COR-L47 (cell line): ENCODE measurements around the gene LPO.

Source experiments
- DNase-seq: peaks from one replicate; lab custom pipeline; 2025; lab: John Stamatoyannopoulos, UW

Gene LPO

GRCh38 chr17:58238147-58238634 is at the start of gene LPO:
Gene LPO (plus strand): TSS chr17:58238584. CDS start chr17:58242980, 4,396 bp downstream.
- no peak for DNase-seq

GRCh38 chr17:58189436-58190146 is 48.8 kb upstream of the LPO start:
- DNase-seq: no peak

GRCh38 chr17:58191241-58191896 is 47.0 kb upstream of the LPO start:
- DNase-seq: no peak

- DNase-seq: no peak
These were observed 45.8 kb upstream of the LPO start, which contains the start of gene EPX for GRCh38 chr17:58192612-58193011. Gene EPX (plus strand): TSS chr17:58192726. CDS start chr17:58192847, 121 bp downstream.

- no peak for DNase-seq
These were observed 44.6 kb upstream of the LPO start for GRCh38 chr17:58193641-58194255.

GRCh38 chr17:58195518-58196123 is 42.8 kb upstream of the LPO start:
- DNase-seq: no peak

GRCh38 chr17:58196610-58197009 is 41.8 kb upstream of the LPO start:
- DNase-seq: no peak

GRCh38 chr17:58200024-58200633 is 38.3 kb upstream of the LPO start:
- peak; percentile 44 for DNase-seq

GRCh38 chr17:58202859-58203258 is 35.5 kb upstream of the LPO start:
- no peak for DNase-seq

GRCh38 chr17:58204796-58205195 is 33.6 kb upstream of the LPO start:
- DNase-seq: no peak

GRCh38 chr17:58205936-58206335 is 32.4 kb upstream of the LPO start:
- no peak for DNase-seq

- no peak for DNase-seq
These were observed 30.9 kb upstream of the LPO start for GRCh38 chr17:58207451-58207850.

- no peak for DNase-seq
These were observed 30.0 kb upstream of the LPO start for GRCh38 chr17:58208344-58208743.

GRCh38 chr17:58210922-58211321 is 27.5 kb upstream of the LPO start:
- no peak for DNase-seq

- no peak for DNase-seq
These were observed 22.7 kb upstream of the LPO start for GRCh38 chr17:58215685-58216084.

GRCh38 chr17:58217766-58218165 is 20.6 kb upstream of the LPO start:
- no peak for DNase-seq

- peak; percentile 92 for DNase-seq
These were observed 19.2 kb upstream of the LPO start, which contains the start of gene MKS1 for GRCh38 chr17:58219007-58219788. Gene MKS1 (minus strand): TSS chr17:58219255. CDS start chr17:58219230, 25 bp downstream.

- no peak for DNase-seq
These were observed 18.6 kb upstream of the LPO start for GRCh38 chr17:58219789-58220183.

GRCh38 chr17:58224315-58224714 is 14.1 kb upstream of the LPO start:
- DNase-seq: no peak

- DNase-seq: no peak
These were observed 10.7 kb upstream of the LPO start for GRCh38 chr17:58227733-58228132.

GRCh38 chr17:58228679-58229078 is 9.7 kb upstream of the LPO start:
- DNase-seq: no peak
